OCI-LY7 (cell line): ENCODE data around the gene GRM4.

Experiments
- CTCF ChIP-seq: fragments of 200-600 bp; sonication (generic); conservative IDR thresholded peaks from 2 replicates; pipeline ENCODE4 v1.5.1; 2014; ENCODE audit warnings: mild to moderate bottlenecking, antibody characterized with exemption, low read length, moderate library complexity, mixed read lengths
- EZH2phosphoT487 ChIP-seq: fragments of 200-600 bp; sonication (generic); IDR thresholded peaks from 2 replicates; pipeline ENCODE4 v1.6.1; 2018; ENCODE audit warnings: low read depth, borderline replicate concordance, mild to moderate bottlenecking, mixed run types, antibody characterized with exemption, low read length, moderate library complexity, mixed read lengths

DNA sequence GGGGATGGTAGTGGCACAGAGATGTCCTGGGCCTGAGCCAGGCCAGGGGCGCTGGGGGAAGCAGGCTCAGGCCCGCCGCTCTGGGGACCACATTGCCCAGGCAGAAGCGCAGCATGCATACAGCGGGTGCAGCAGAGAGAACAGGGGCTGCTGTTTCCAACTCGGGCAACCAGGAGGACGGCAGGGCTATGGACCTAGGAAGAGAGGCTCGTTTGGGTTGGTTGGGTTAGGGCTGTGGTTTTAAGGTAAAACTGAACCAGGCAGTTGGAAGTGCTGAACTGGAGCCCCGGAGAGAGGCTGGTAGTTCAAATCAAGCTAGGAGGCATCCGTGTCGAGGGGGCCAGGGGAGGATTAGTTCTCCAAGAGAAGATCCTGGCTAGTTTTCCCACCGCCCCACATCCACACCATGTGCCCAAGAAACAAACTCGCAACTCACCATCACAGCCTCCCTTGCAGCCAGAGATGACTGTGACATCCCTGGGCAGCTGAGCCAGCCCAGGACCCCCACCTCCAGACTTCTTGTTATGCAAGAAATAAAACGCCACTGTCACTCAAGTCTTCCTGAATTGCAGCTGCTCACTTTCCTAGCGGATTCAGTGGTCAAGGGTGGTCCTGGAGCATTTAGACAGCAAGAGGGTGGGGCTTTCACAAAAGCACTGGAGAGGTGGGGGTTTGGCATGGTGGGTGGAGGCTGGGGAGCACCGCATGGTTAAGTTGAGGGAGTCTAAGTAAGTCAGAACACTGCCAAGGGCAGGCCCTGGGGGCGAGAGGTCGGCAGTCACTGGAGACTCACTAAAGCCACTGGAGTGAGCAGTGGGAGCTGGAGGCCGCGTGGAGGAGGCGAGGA lies 161.2 kb downstream of the GRM4 start:
- TF ChIP-seq CTCF (no peak), EZH2phosphoT487 (no peak)
